Gastrocnemius medialis (tissue), 4 donors: ENCODE results near the gene TMEM132D.

Source experiments
- CTCF ChIP-seq, 5 experiments: fragments of 450-650 bp in 3 of 5; fragments of 200-600 bp in 2 of 5; sonication (generic) in 2 of 5; IDR thresholded peaks in 4 of 5; conservative IDR thresholded peaks in 1 of 5; 1 replicate in 4 of 5; 2 replicates in 1 of 5; pipeline ENCODE4 v1.5.1; 2016 to 2019; ENCODE audit warnings: antibody characterized with exemption in 5 of 5, mild to moderate bottlenecking in 3 of 5, moderate library complexity in 3 of 5
- POLR2A ChIP-seq, 2 donors: fragments of 450-650 bp; IDR thresholded peaks; one replicate each; pipeline ENCODE4 v1.6.1; 2017; ENCODE audit warnings: antibody characterized with exemption in 2 of 2, mild to moderate bottlenecking in 2 of 2, moderate library complexity in 2 of 2

- TF ChIP-seq CTCF (IDR thresholded peaks at IDR 0.05 in 4 of 5, conservative IDR thresholded peaks at IDR 0.05 in 1 of 5), result no peak
- TF ChIP-seq POLR2A (IDR thresholded peaks at IDR 0.05), result no peak
These were observed 793.2 kb downstream of the TMEM132D start for GRCh38 chr12:129110575-129110974.
